Lower leg skin (tissue), 3 donors: ENCODE measurements around the gene QSOX2.

Experiments
- CTCF ChIP-seq, 3 donors: fragments of 450-650 bp; IDR thresholded peaks; one replicate each; pipeline ENCODE4 v1.5.1; 2016; ENCODE audit warnings: antibody characterized with exemption in 3 of 3, mild to moderate bottlenecking in 3 of 3, moderate library complexity in 2 of 3
- POLR2A ChIP-seq, 2 donors: fragments of 450-650 bp; IDR thresholded peaks; one replicate each; pipeline ENCODE4 v1.6.1; 2016 to 2017; ENCODE audit warnings: antibody characterized with exemption in 2 of 2, mild to moderate bottlenecking in 1 of 2, moderate library complexity in 1 of 2

GRCh38 chr9:136170006-136170901, 75.4 kb downstream of the QSOX2 start:
- TF ChIP-seq CTCF (IDR thresholded peaks at IDR 0.05): no peak
- no peak for TF ChIP-seq POLR2A (IDR thresholded peaks at IDR 0.05)
